Sigmoid colon (tissue), 7 donors: ENCODE results near the gene LTN1. TPM values are rescaled to one million over a fixed set of nuclear protein-coding genes. Genes with fewer than 3 reads are reported as not detected.

Experiments used
- DNase-seq: peaks from one replicate; pipeline ENCODE4 v3.0.0-alpha.2; 2019
- H3K27ac ChIP-seq, 4 donors: fragments of 200-600 bp; sonication (generic); one replicate each; pipeline ENCODE4 v1.5.1; 2016 to 2019; ENCODE audit warnings: mild to moderate bottlenecking in 1 of 4
- H3K27me3 ChIP-seq, 3 donors: fragments of 200-600 bp; sonication (generic); one replicate each; pipeline ENCODE4 v1.5.1; 2019; ENCODE audit warnings: mild to moderate bottlenecking in 1 of 3
- H3K36me3 ChIP-seq, 4 donors: fragments of 200-600 bp; sonication (generic); one replicate each; pipeline ENCODE4 v1.5.1; 2016 to 2019
- H3K4me1 ChIP-seq, 4 donors: fragments of 200-600 bp; sonication (generic); one replicate each; pipeline ENCODE4 v1.5.1; 2017 to 2019
- H3K4me3 ChIP-seq, 4 donors: fragments of 200-600 bp; sonication (generic); one replicate each; pipeline ENCODE4 v1.5.1; 2017 to 2019; ENCODE audit warnings: mild to moderate bottlenecking in 2 of 4, moderate library complexity in 1 of 4
- H3K9me3 ChIP-seq, 4 donors: fragments of 200-600 bp in 3 of 4; sonication (generic) in 3 of 4; one replicate each; pipeline versions ENCODE4 v1.5.1 to v1.6.1; 2013 to 2019
- CTCF ChIP-seq, 4 experiments: fragments of 450-650 bp in 3 of 4; fragments of 200-600 bp in 1 of 4; IDR thresholded peaks; one replicate each; pipeline ENCODE4 v1.5.1; 2016 to 2019; ENCODE audit warnings: antibody characterized with exemption in 4 of 4, mild to moderate bottlenecking in 3 of 4, moderate library complexity in 2 of 4
- EP300 ChIP-seq, 4 donors: sonication (generic); formaldehyde crosslinking; IDR thresholded peaks; one replicate each; pipeline ENCODE4 v1.6.1; 2017; ENCODE audit warnings: antibody characterized with exemption in 4 of 4
- POLR2A ChIP-seq, 2 donors: fragments of 450-650 bp; IDR thresholded peaks; one replicate each; pipeline ENCODE4 v1.6.1; 2016; ENCODE audit warnings: antibody characterized with exemption in 2 of 2, mild to moderate bottlenecking in 2 of 2, moderate library complexity in 2 of 2
- POLR2AphosphoS5 ChIP-seq, 4 donors: sonication (generic); formaldehyde crosslinking; IDR thresholded peaks; one replicate each; pipeline ENCODE4 v1.6.1; 2017; ENCODE audit warnings: antibody characterized with exemption in 4 of 4
- WGBS, 2 donors: extraction: QIAGEN DNeasy Blood & Tissue Kit; methylation state at CpG; one replicate each; pipeline ENCODE4 v1.1.7; 2013; 5-methylcytosine and 5-hydroxymethylcytosine counted together
- intact Hi-C: fragments of 100-400 bp; cut with DNase I; formaldehyde crosslinking; loops from one replicate; pipeline ENCODE4 v1.15.1; 2023
- polyA plus RNA-seq, 3 donors: library from polyadenylated mRNA; stranded (reverse); fragments of 200-250 nt; gene quantifications; one replicate each; pipeline ENCODE4 v1.2.3, GENCODE V29; 2013
- total RNA-seq, 4 donors: library from RNA; depleted of rRNA; stranded (reverse); fragments of >200 nt; gene quantifications; one replicate each; pipeline ENCODE4 v1.1.0, GENCODE V29; 2016
- donor health status: healthy with polysubstance abuse.
- donor health status: Bipolar disorder and iron deficiency.
- donor health status: healthy.

The LTN1 gene
- total RNA-seq = 10 to 100 TPM; 19.4 to 31.0 (median 24.5) TPM
- polyA plus RNA-seq = 1 to 10 TPM; 3.5 to 7.1 (median 3.6) TPM

- TF ChIP-seq POLR2A (IDR thresholded peaks at IDR 0.05) (peak; percentile 33 to 34), CTCF (IDR thresholded peaks at IDR 0.05) (no peak), POLR2AphosphoS5 (IDR thresholded peaks at IDR 0.05) (peak; percentile 43 to 85 (median 78)), EP300 (IDR thresholded peaks at IDR 0.05) (no peak)
- WGBS, 2 donors = 1% methylated on average over 43 of the region's 43 CpGs
- Histone ChIP-seq H3K9me3 (no peaks in the 10 kb centered on the region), H3K27me3 (no peaks in the 10 kb centered on the region), H3K4me3 (peak within 1 kb of the TSS; percentile 82 to 95 (median 90)), H3K4me1 (peaks cover 0 to 24% (median 17%) of the 10 kb centered on the region in 4 donors), H3K27ac (peak within 1 kb of the TSS; percentile 88 to 92 (median 91)), H3K36me3 (no peaks in the 10 kb centered on the region)
- DNase-seq = peak; percentile 100
- intact Hi-C loops = loop anchor here (2.0 to 10.0 kb wide), 3 partner anchors 32 to 108 kb away; partner anchors contain the start of genes CCT8 and USP16
These were observed at the start of gene LTN1 for GRCh38 chr21:28992526-28993292. TSS of gene LTN1 (minus strand) at chr21:28992877. CDS start at chr21:28992805, 72 bp downstream.

GRCh38 chr21:29034678-29035077 is 42.0 kb upstream of the LTN1 start:
- TF ChIP-seq POLR2AphosphoS5 (IDR thresholded peaks at IDR 0.05) = no peak
- TF ChIP-seq EP300 (IDR thresholded peaks at IDR 0.05) = no peak
- no peak for TF ChIP-seq CTCF (IDR thresholded peaks at IDR 0.05)
- TF ChIP-seq POLR2A (IDR thresholded peaks at IDR 0.05) = no peak
- no peaks in the 10 kb centered on the region for H3K27me3 ChIP-seq
- H3K36me3 ChIP-seq = peaks cover 5 to 97% (median 30%) of the 10 kb centered on the region in 4 donors
- intact Hi-C loops = no loop called here
- no peaks in the 10 kb centered on the region for H3K9me3 ChIP-seq
- no peak overlapping the region for H3K4me3 ChIP-seq
- H3K27ac ChIP-seq = no peak overlapping the region
- 11 to 52% methylated on average over 1 of the region's 1 CpG for WGBS, 2 donors
- no peaks in the 10 kb centered on the region for H3K4me1 ChIP-seq
- DNase-seq = no peak

- H3K27ac ChIP-seq = no peak overlapping the region
- H3K9me3 ChIP-seq = no peaks in the 10 kb centered on the region
- intact Hi-C loops = no loop called here
- H3K4me3 ChIP-seq = no peak overlapping the region
- no peaks in the 10 kb centered on the region for H3K27me3 ChIP-seq
- 75 to 81% methylated on average over 3 of the region's 3 CpGs for WGBS, 2 donors
- H3K36me3 ChIP-seq = peaks cover 5 to 93% (median 30%) of the 10 kb centered on the region in 4 donors
- TF ChIP-seq EP300 (IDR thresholded peaks at IDR 0.05) (no peak), POLR2AphosphoS5 (IDR thresholded peaks at IDR 0.05) (no peak), POLR2A (IDR thresholded peaks at IDR 0.05) (no peak), CTCF (IDR thresholded peaks at IDR 0.05) (no peak)
- no peaks in the 10 kb centered on the region for H3K4me1 ChIP-seq
- no peak for DNase-seq
These were observed 41.2 kb upstream of the LTN1 start for GRCh38 chr21:29033871-29034270.

- Histone ChIP-seq H3K4me3 (no peak overlapping the region), H3K27ac (no peak overlapping the region), H3K9me3 (no peaks in the 10 kb centered on the region), H3K4me1 (no peaks in the 10 kb centered on the region), H3K27me3 (no peaks in the 10 kb centered on the region), H3K36me3 (peaks cover 5 to 92% (median 30%) of the 10 kb centered on the region in 4 donors)
- DNase-seq = no peak
- no peak for TF ChIP-seq POLR2A (IDR thresholded peaks at IDR 0.05)
- TF ChIP-seq CTCF (IDR thresholded peaks at IDR 0.05) = no peak
- TF ChIP-seq EP300 (IDR thresholded peaks at IDR 0.05) = no peak
- TF ChIP-seq POLR2AphosphoS5 (IDR thresholded peaks at IDR 0.05) = no peak
- WGBS, 2 donors = 29 to 57% methylated on average over 4 of the region's 4 CpGs
- intact Hi-C loops = no loop called here
These were observed 40.6 kb upstream of the LTN1 start for GRCh38 chr21:29033301-29033700.
